IPS DF 6.9 (cell line): ENCODE results near the gene SH3GLB2.

Experiments
- DNase-seq: peaks from one replicate; pipeline ENCODE4 v3.0.0-alpha.2; 2013; ENCODE audit warnings: low read depth, low spot score
- H3K27ac ChIP-seq: one replicate; pipeline ENCODE4 v1.5.1; 2013; ENCODE audit warnings: low read length, control low read depth
- H3K27me3 ChIP-seq: 2 replicates; pipeline ENCODE4 v1.6.1; 2013; ENCODE audit warnings: mild to moderate bottlenecking, low read length; ENCODE audit not compliant: control insufficient read depth, insufficient read depth
- H3K36me3 ChIP-seq: 2 replicates; pipeline ENCODE4 v1.6.1; 2013; ENCODE audit warnings: low read length; ENCODE audit not compliant: control insufficient read depth, insufficient read depth
- H3K4me1 ChIP-seq: 2 replicates; pipeline ENCODE4 v1.6.1; 2013; ENCODE audit warnings: low read length; ENCODE audit not compliant: control insufficient read depth, insufficient read depth
- H3K4me3 ChIP-seq: 2 replicates; pipeline ENCODE4 v1.5.1; 2013; ENCODE audit warnings: mild to moderate bottlenecking, low read length
- H3K9me3 ChIP-seq: 2 replicates; pipeline ENCODE4 v1.6.1; 2013; ENCODE audit warnings: low read length, inconsistent platforms; ENCODE audit not compliant: control insufficient read depth, insufficient read depth
- WGBS: extraction: QIAGEN DNeasy Blood & Tissue Kit; methylation state at CpG from one replicate; pipeline ENCODE4 v1.1.7; 2013; ENCODE audit warnings: mixed read lengths, missing lambda C conversion rate; ENCODE audit not compliant: insufficient read length, insufficient coverage; 5-methylcytosine and 5-hydroxymethylcytosine counted together

SH3GLB2 gene

DNA sequence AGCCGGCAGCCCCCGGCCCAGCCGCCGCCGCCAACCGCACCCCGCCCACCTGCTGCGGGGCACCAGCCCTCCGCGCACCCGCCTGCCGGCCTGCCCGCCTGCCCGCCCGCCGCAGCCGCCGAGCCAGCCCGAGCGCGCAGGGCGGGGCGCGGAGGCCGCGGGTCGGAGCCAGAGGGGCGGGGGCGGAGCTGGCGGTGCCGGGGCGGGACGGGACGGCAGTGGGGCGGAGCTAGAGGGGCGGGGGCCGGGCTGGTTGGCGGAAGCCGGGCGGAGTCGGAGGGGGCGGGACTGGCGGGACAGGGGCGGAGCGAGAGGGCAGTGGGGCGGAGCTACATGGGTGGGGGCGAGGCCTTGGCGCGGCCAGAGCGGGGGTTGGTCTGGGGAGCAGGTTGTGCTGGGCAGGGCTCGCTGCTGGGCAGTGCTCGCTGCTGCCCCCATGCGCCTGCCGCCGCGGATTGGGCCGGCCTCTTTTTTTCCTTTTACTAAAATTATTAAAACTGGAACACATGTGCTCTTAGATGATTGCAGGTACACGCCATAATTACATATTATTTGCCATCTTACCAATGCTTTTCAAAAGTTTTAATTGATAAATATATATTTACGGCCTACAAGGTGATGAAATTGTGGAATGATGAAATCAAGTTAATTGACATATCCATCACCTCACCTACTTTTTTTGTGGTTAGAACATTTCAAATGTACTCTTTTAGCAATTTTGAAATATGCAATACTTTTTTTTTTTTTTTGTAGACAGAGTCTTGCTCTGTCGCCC lies at the start of gene SH3GLB2:
Gene SH3GLB2, minus strand, starts transcription at position 140 of the 775 bp plus-strand sequence. CDS start 177 bp downstream, outside the sequence.
- Histone ChIP-seq H3K9me3 (no peaks in the 10 kb centered on the region), H3K4me1 (0 out of 2 replicates have a peak, but pooled peaks cover 1% of the 10 kb centered on the region), H3K4me3 (peak within 1 kb of the TSS; percentile 66; the same call in 1 of the 2 replicates), H3K27ac (no peak within 1 kb of the TSS), H3K36me3 (no peaks in the 10 kb centered on the region), H3K27me3 (no peaks in the 10 kb centered on the region)
- no peak for DNase-seq
- no CpG with 5 or more reads among the region's 60 CpGs for WGBS

DNA sequence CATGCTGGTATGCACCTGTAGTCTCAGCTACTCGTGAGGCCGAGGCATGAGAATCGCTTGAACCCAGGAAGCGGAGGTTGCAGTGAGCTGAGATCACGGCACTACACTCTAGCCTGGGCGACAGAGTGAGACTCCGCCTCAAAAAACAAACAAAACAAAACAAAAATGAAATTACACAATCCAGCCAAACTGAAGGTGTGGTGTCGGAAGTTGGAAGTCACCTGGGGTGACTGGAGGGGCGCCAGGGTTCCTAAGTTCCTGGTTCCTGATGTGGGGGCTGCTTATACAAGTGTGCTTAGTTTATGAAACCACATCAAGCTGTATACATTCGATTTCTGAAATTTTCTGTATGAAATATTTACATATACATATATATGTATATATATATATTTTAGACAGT lies 49.1 kb upstream of the SH3GLB2 start:
- Histone ChIP-seq H3K9me3 (no peaks in the 10 kb centered on the region), H3K4me1 (peaks cover 1% of the 10 kb centered on the region), H3K4me3 (no peak overlapping the region), H3K27ac (no peak overlapping the region), H3K27me3 (no peaks in the 10 kb centered on the region), H3K36me3 (no peaks in the 10 kb centered on the region)
- no peak for DNase-seq
- WGBS: no CpG with 5 or more reads among the region's 10 CpGs

DNA sequence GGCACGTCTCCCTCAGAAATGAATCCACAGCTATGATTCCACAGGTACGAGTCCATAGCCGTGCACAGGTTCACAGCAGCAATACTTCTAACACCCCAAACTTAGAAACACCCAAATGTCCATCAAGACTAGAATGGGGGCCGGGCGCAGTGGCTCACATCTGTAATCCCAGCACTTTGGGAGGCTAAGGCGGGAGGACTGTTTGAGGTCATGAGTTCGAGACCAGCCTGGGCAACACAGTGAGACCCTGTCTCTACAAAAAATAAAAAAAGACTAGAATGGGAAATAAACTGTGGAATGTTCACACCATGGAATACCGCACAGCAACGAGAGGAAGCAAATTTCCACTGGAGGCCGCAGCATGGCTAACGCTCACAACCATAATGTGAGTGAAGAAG lies 48.5 kb upstream of the SH3GLB2 start:
- Histone ChIP-seq H3K4me3 (no peak overlapping the region), H3K27ac (no peak overlapping the region), H3K9me3 (no peaks in the 10 kb centered on the region), H3K27me3 (no peaks in the 10 kb centered on the region), H3K36me3 (no peaks in the 10 kb centered on the region), H3K4me1 (peaks cover 6% of the 10 kb centered on the region)
- no peak for DNase-seq
- WGBS: no CpG with 5 or more reads among the region's 11 CpGs

DNA sequence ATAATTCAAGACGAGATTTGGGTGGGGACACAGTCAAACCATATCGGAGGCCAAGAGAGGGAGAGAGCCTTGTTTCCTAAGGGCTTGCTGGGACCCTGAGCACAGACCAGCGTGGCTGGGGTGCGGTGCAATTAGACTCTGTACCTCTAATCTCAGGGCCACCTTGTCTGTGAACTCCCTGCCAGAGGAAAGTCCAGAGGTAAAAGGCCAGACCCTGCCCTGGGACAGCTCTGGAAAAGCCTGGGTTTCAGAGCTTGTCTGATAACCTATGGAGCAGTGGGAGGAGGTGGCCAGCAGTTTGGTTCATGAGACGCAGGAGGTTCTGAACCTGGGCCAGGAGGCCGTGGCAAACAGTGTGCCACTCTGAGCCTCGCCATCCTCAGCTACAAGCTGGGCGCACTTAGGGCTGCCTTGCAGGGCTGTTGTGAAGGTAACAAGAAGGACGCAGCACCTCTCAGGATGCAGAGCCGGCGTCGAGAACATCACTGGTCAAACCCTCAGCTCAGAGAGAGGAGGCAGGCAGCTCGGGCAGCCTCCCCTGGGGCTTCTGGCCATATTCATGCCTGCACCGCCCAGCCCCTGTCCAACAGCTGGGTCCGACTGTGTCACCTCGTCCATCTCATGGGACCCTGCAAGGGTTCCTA lies 48.0 kb upstream of the SH3GLB2 start:
- Histone ChIP-seq H3K9me3 (no peaks in the 10 kb centered on the region), H3K4me3 (no peak overlapping the region), H3K36me3 (no peaks in the 10 kb centered on the region), H3K27ac (no peak overlapping the region), H3K27me3 (no peaks in the 10 kb centered on the region), H3K4me1 (peaks cover 11% of the 10 kb centered on the region)
- no peak for DNase-seq
- WGBS: no CpG with 5 or more reads among the region's 16 CpGs

DNA sequence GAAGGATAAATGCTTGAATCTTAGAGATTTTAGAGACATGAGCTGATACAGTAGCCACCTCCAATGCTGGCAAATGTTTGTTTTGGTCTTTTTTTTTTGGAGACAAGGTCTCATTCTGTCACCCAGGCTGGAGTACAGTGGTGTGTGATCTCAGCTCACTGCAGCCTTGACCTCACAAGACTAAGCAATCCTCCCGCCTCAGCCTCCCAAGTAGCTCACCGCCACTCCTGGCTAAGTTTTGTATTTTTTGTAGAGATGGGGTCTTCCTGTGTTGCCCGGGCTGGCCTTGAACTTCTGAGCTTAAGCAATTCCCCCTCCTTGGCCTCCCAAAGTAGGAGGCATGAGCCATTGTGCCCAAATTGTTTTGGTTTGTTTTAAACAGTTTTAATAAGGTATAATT lies 46.0 kb upstream of the SH3GLB2 start:
- H3K4me3 ChIP-seq: no peak overlapping the region
- H3K36me3 ChIP-seq: peaks cover 3% of the 10 kb centered on the region; the same call in 1 of the 2 replicates
- no peaks in the 10 kb centered on the region for H3K27me3 ChIP-seq
- no CpG with 5 or more reads among the region's 3 CpGs for WGBS
- no peak overlapping the region for H3K27ac ChIP-seq
- peaks cover 18% of the 10 kb centered on the region for H3K4me1 ChIP-seq
- no peak for DNase-seq
- no peaks in the 10 kb centered on the region for H3K9me3 ChIP-seq

DNA sequence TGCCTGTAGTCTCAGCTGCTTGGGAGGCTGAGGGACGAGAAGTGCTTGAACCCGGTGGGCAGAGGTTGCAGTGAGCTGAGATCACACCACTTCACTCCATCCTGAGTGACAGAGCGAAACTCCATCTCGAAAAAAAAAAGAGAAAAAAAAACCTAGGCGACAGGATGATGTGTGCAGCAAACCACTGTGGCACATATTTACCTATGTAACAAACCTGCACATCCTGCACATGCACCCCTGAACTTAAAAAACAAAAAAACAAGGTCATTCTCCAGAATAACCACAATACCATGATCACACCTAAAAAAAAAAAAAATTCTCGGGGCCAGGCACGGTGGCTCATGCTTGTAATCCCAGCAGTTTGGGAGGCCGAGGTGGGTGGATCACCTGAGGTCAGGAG lies 45.3 kb upstream of the SH3GLB2 start:
- DNase-seq: no peak
- Histone ChIP-seq H3K36me3 (peaks cover 8% of the 10 kb centered on the region; the same call in 1 of the 2 replicates), H3K4me3 (no peak overlapping the region), H3K27ac (no peak overlapping the region), H3K9me3 (no peaks in the 10 kb centered on the region), H3K4me1 (peaks cover 18% of the 10 kb centered on the region), H3K27me3 (no peaks in the 10 kb centered on the region)
- WGBS: no CpG with 5 or more reads among the region's 8 CpGs

DNA sequence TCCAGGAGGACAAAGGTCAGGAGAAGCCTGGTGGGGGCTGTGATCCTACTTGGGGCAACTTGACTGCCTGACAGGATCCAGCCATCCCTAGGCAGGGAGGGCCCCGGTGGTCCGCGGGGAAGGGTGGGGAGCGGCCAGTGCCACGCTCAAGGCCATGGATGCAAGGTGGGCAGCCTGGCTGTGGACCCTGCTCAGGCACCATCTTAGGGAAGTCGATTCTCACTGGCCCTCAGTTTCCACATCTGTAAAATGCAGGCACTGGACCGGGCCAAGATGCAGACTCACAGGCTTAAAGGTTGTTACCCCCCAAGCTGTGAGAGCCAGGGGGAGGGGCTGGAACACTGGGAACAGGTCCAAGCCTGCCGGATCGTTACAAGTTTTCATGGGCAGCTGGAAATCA lies 44.0 kb upstream of the SH3GLB2 start:
- peaks cover 18% of the 10 kb centered on the region for H3K4me1 ChIP-seq
- no peak for DNase-seq
- no peak overlapping the region for H3K27ac ChIP-seq
- H3K9me3 ChIP-seq: no peaks in the 10 kb centered on the region
- peaks cover 19% of the 10 kb centered on the region; the same call in 1 of the 2 replicates for H3K36me3 ChIP-seq
- no peaks in the 10 kb centered on the region for H3K27me3 ChIP-seq
- whole genome bisulfite sequencing: no CpG with 5 or more reads among the region's 9 CpGs
- H3K4me3 ChIP-seq: no peak overlapping the region

DNA sequence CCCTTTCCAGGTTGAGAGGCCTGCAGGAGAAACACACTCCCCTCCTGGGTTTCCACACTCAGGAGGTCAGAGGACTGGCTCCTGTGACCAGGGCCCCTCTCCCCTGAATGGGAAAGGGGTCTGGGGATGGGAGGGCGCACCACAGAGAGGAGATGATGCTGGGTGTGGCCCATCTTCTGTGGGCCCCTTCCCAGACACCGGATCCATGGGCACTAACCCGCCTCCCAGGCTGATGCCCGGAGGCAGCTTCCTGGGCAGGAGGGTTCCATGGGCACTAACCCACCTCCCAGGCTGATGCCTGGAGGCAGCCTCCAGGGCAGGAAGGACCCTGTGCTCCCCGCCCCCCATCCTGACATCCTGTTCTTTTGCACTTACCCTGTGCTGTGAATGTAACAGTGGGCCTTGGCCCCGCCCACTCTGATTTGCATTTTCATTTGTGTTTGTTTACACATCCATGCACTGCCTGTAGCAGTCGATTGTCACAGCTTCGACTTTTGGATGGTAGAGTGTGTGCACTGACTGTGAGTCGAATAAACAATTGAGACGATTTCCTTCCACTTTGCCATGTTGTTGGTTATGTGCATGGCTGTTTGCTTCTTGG lies 43.5 kb upstream of the SH3GLB2 start:
- Histone ChIP-seq H3K4me1 (peaks cover 18% of the 10 kb centered on the region), H3K9me3 (no peaks in the 10 kb centered on the region), H3K27me3 (no peaks in the 10 kb centered on the region), H3K4me3 (no peak overlapping the region), H3K27ac (no peak overlapping the region), H3K36me3 (peaks cover 19% of the 10 kb centered on the region; the same call in 1 of the 2 replicates)
- no CpG with 5 or more reads among the region's 10 CpGs for WGBS
- peak; percentile 74 for DNase-seq

DNA sequence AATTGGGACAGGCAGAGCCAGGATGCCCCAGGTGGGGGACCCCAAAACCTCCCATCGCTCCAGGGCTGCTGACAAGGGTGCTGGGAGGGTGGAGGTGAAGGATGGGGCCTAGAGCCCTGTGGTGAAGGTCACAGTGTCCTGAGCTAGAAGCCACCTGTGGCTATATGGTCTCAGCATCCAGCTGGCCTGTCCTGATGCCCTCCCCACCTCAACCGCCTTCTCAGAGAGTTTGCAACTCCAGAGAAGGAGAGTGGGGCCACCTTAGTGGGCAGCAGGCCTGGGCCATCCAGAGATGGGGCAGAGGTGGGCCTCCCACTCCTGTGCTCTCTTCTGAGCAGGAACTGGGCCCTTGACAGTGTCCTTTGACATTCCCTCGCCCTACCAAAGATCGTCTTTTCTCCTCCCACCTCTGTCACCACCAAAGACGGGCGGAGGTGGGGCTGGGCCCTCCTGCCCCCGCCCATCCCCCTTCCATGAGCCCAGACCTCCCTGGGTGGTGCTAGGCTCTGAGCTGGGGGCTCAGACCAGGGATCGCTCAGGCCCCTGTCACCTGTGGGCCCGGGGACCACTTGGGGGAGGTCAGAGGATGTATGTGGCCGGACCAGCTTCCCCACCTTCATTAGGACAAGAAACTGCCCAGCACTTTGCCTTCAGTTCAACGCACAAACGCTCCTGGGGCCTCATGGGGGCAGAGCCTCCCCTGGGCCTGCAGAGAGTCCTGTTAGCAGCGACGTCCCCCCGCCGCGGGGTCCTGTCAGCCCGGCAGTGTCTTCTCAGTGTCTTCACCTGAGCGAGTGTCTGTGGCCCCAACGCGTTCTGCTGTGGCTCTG lies 42.8 kb upstream of the SH3GLB2 start:
- Histone ChIP-seq H3K27me3 (no peaks in the 10 kb centered on the region), H3K36me3 (peaks cover 19% of the 10 kb centered on the region; the same call in 1 of the 2 replicates), H3K4me3 (no peak overlapping the region), H3K9me3 (no peaks in the 10 kb centered on the region), H3K4me1 (peaks cover 18% of the 10 kb centered on the region), H3K27ac (no peak overlapping the region)
- no CpG with 5 or more reads among the region's 21 CpGs for WGBS
- no peak for DNase-seq
